Stimulated activated naive CD8-positive, alpha-beta T cell treated with anti-CD3 and anti-CD28 coated beads, Interleukin-15, Interleukin-2, amounts not matched to agents 100 ng/mL and 50 ng/mL, for 24 hours (primary cell): ENCODE results near the gene TEAD3.

ENCODE experiments used
- H3K27ac Mint-ChIP-seq: one replicate; pipeline ENCODE4 v1.8.0; 2021; ENCODE audit warnings: mild to moderate bottlenecking, mixed read lengths
- H3K27me3 Mint-ChIP-seq: one replicate; pipeline ENCODE4 v1.8.0; 2021; ENCODE audit warnings: mixed read lengths
- H3K36me3 Mint-ChIP-seq: one replicate; pipeline ENCODE4 v1.8.0; 2021; ENCODE audit warnings: low read depth, mixed read lengths
- H3K4me1 Mint-ChIP-seq: one replicate; pipeline ENCODE4 v1.8.0; 2021; ENCODE audit warnings: low read depth, mixed read lengths
- H3K4me3 Mint-ChIP-seq: one replicate; pipeline ENCODE4 v1.8.0; 2021; ENCODE audit warnings: mild to moderate bottlenecking, mixed read lengths
- H3K9me3 Mint-ChIP-seq: one replicate; pipeline ENCODE4 v1.8.0; 2021; ENCODE audit warnings: mixed read lengths

Gene TEAD3

GRCh38 chr6:35490821-35491557, 5.9 kb downstream of the TEAD3 start:
- Mint-ChIP-seq H3K9me3 (no peaks in the 10 kb centered on the region), H3K4me3 (no peak overlapping the region), H3K4me1 (peaks cover 10% of the 10 kb centered on the region), H3K36me3 (no peaks in the 10 kb centered on the region), H3K27ac (no peak overlapping the region), H3K27me3 (no peaks in the 10 kb centered on the region)

DNA sequence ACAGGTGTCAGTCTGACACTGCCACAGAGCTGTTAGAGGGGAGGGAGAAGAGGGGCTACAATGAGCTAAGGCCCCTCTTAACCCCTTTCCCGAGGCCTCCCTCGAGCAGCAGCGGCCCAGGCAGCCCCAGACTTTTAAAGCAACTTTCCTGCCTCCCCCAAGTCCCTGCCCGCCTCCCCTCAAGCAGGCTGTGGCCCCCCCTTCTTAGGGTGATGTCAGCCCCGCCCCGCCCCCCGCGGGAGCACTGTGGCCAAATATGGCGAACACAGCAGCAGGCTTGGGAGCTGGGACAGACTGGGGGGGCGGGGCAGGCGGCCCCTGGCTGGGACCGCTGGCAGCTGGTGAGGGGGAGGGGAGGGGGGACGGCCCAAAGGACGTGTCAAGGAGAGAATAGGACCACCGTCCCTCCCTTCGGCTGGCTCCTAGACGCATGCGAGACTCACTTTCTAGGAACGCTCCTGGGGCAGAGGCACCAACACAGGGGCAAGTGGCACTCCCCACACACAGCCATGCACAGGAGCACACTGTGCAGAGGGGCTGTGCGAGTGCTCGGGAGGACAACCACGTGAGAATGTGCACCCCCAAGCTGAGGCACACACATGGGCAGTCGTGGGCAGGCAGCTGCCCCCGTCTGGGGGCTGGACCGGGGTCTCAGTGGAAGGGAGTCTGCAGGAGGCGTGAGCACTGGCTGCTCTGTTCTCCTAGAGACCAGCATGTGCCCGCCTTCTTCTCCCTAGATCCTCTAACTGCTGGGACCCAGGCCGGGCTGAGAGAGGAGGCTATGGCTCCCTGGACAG, 6.7 kb downstream of the TEAD3 start:
- no peaks in the 10 kb centered on the region for H3K9me3 Mint-ChIP-seq
- peaks cover 10% of the 10 kb centered on the region for H3K4me1 Mint-ChIP-seq
- no peak overlapping the region for H3K4me3 Mint-ChIP-seq
- H3K27ac Mint-ChIP-seq = no peak overlapping the region
- no peaks in the 10 kb centered on the region for H3K27me3 Mint-ChIP-seq
- no peaks in the 10 kb centered on the region for H3K36me3 Mint-ChIP-seq

- Mint-ChIP-seq H3K36me3 (no peaks in the 10 kb centered on the region), H3K27me3 (no peaks in the 10 kb centered on the region), H3K9me3 (no peaks in the 10 kb centered on the region), H3K4me1 (peaks cover 9% of the 10 kb centered on the region), H3K27ac (no peak overlapping the region), H3K4me3 (no peak overlapping the region)
These were observed 7.8 kb downstream of the TEAD3 start for GRCh38 chr6:35489066-35489465.

DNA sequence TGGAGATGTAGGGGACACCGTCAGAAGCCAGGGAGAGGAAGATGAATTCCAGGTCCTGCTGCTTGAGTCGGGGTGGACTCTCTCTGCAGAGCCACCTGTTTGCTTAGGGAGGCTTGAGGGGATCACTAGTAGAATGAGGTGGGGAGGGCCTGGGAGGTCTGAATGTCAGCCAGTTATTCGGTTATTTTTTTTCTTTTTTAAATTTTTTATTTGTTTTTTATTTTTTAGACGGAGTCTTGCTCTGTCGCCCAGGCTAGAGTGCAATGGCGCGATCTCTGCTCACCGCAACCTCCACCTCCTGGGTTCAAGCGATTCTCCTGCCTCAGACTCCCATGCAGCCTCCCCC, 8.4 kb downstream of the TEAD3 start:
- no peak overlapping the region for H3K4me3 Mint-ChIP-seq
- H3K9me3 Mint-ChIP-seq = no peaks in the 10 kb centered on the region
- H3K27me3 Mint-ChIP-seq = no peaks in the 10 kb centered on the region
- H3K4me1 Mint-ChIP-seq = peaks cover 6% of the 10 kb centered on the region
- H3K36me3 Mint-ChIP-seq = no peaks in the 10 kb centered on the region
- H3K27ac Mint-ChIP-seq = no peak overlapping the region

GRCh38 chr6:35487658-35488516, 9.0 kb downstream of the TEAD3 start:
- H3K4me1 Mint-ChIP-seq = peaks cover 6% of the 10 kb centered on the region
- H3K9me3 Mint-ChIP-seq = no peaks in the 10 kb centered on the region
- no peak overlapping the region for H3K4me3 Mint-ChIP-seq
- no peaks in the 10 kb centered on the region for H3K36me3 Mint-ChIP-seq
- H3K27me3 Mint-ChIP-seq = no peaks in the 10 kb centered on the region
- peak overlapping the region; percentile 63 for H3K27ac Mint-ChIP-seq

- H3K9me3 Mint-ChIP-seq = no peaks in the 10 kb centered on the region
- H3K27me3 Mint-ChIP-seq = no peaks in the 10 kb centered on the region
- H3K36me3 Mint-ChIP-seq = no peaks in the 10 kb centered on the region
- no peak overlapping the region for H3K27ac Mint-ChIP-seq
- no peak overlapping the region for H3K4me3 Mint-ChIP-seq
- peaks cover 6% of the 10 kb centered on the region for H3K4me1 Mint-ChIP-seq
These were observed 10.6 kb downstream of the TEAD3 start for GRCh38 chr6:35486005-35486925.

- Mint-ChIP-seq H3K4me3 (no peak overlapping the region), H3K4me1 (peaks cover 6% of the 10 kb centered on the region), H3K27me3 (no peaks in the 10 kb centered on the region), H3K9me3 (no peaks in the 10 kb centered on the region), H3K36me3 (no peaks in the 10 kb centered on the region), H3K27ac (no peak overlapping the region)
These were observed 11.4 kb downstream of the TEAD3 start for GRCh38 chr6:35485402-35485877.

DNA sequence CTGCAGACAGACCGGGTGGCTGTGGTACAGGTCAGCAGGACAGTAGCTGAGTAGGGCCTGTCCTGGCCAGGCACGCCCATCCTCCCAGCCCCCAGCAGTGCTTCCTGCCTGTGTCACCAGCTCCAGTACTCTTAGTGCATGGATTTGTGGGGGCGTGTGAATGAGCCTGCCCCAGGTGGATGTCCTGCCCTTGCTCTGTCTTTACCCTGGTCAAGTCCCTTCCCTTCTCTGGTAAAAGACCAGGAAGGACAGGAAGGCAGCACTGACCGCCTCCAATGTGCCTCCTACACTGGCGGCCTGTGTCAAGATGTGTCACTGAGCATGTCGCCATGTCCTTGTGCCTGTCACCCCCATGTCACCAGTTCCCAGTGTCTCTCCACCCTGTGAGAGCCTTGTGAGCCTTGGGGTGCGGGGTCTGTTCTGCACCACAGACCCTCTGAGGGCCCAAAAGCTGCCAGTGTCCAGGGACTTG, 11.9 kb downstream of the TEAD3 start:
- Mint-ChIP-seq H3K4me1 (peaks cover 6% of the 10 kb centered on the region), H3K27me3 (no peaks in the 10 kb centered on the region), H3K4me3 (no peak overlapping the region), H3K27ac (no peak overlapping the region), H3K9me3 (no peaks in the 10 kb centered on the region), H3K36me3 (no peaks in the 10 kb centered on the region)

DNA sequence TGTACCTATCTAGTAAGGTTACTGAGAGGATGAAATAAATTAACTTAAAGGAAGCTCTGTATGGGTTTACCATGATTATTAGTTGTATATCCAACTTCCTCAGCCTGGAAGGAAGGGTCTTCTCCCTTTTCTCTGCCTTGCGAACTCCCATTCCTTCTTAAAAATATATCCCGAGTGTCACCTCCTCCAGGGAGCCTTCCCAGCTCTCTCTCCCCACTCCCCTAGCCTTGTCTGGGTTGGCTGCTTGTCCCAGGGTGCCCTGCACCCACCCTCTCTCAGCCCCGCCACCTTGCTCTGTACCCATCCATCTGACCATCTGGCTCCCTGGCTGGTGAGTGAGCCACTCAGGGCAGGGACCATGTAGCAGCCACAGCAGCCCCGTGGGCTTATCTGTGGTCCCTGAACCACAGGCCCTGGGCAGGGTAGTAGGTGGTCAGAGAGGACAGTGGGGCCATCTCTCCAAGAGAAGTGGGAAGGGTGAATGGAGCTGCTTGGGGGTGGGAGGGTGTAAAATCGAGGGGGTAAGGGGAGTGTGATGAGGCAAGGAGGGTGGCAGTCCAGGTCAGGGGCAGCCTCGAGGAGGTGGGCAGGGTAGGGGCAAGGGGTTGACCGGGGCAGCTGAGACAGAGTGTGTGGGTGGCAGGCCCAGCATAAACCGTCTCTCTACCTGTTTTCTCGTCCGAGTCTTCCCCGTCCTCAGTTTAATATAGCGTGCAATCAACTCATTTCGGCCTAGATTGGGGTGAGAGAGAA, 12.8 kb downstream of the TEAD3 start:
- Mint-ChIP-seq H3K27me3 (no peaks in the 10 kb centered on the region), H3K36me3 (no peaks in the 10 kb centered on the region), H3K4me1 (peaks cover 6% of the 10 kb centered on the region), H3K9me3 (no peaks in the 10 kb centered on the region), H3K27ac (no peak overlapping the region), H3K4me3 (no peak overlapping the region)

GRCh38 chr6:35483490-35483889, 13.4 kb downstream of the TEAD3 start:
- Mint-ChIP-seq H3K4me1 (peaks cover 6% of the 10 kb centered on the region), H3K27me3 (no peaks in the 10 kb centered on the region), H3K4me3 (no peak overlapping the region), H3K9me3 (no peaks in the 10 kb centered on the region), H3K36me3 (no peaks in the 10 kb centered on the region), H3K27ac (no peak overlapping the region)

DNA sequence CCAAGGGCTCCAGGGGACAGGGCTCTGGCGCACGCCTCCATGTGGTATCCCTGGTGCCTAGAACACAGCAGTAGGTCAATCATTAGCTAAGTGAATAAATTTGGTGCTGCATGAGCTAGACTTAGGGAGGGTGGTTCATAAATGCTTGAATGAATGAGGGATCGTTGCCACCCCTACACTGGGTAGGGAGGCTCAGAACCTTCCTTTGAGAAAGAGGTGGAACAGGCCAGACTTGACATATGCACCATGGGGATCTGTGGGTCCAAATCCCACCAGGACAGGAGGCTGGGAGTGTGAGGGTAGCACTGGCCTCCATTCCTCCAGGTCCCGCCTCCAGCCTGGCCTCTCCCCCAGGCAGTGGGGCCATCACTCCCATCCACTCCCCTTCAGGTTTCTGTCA, 13.8 kb downstream of the TEAD3 start:
- Mint-ChIP-seq H3K9me3 (no peaks in the 10 kb centered on the region), H3K36me3 (no peaks in the 10 kb centered on the region), H3K4me1 (peaks cover 4% of the 10 kb centered on the region), H3K4me3 (no peak overlapping the region), H3K27me3 (no peaks in the 10 kb centered on the region), H3K27ac (no peak overlapping the region)

DNA sequence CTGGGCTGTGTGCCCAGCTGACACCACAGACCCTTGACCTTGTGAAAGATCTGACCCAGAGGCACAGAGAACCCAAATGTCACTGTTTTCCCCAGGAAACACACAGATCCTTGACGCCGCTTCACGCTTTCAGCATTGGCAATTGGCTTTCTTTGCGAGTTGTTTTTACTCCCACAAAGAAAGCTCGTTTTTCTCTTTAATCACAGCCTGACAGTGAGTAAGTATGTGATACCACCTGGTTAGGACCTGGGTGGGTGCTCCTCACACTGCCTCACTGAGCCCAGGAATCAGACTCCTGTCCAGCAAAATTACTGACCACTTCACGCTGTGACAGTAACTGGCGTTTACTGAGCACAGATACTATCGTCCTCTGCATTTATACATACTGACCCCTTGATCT, 15.7 kb downstream of the TEAD3 start:
- no peaks in the 10 kb centered on the region for H3K9me3 Mint-ChIP-seq
- no peaks in the 10 kb centered on the region for H3K27me3 Mint-ChIP-seq

GRCh38 chr6:35480176-35480575, 16.7 kb downstream of the TEAD3 start:
- no peak overlapping the region for H3K27ac Mint-ChIP-seq
- H3K4me3 Mint-ChIP-seq = no peak overlapping the region
- H3K9me3 Mint-ChIP-seq = no peaks in the 10 kb centered on the region
- no peaks in the 10 kb centered on the region for H3K27me3 Mint-ChIP-seq
- no peaks in the 10 kb centered on the region for H3K36me3 Mint-ChIP-seq
- no peaks in the 10 kb centered on the region for H3K4me1 Mint-ChIP-seq

More for the DNA sequence above, 15.7 kb downstream of the TEAD3 start:
- no peak overlapping the region for H3K27ac Mint-ChIP-seq
- no peaks in the 10 kb centered on the region for H3K4me1 Mint-ChIP-seq
- no peak overlapping the region for H3K4me3 Mint-ChIP-seq
- H3K36me3 Mint-ChIP-seq = no peaks in the 10 kb centered on the region
